PC-3 (cell line): ENCODE data around the gene DCBLD1. TPM values are rescaled to one million over a fixed set of nuclear protein-coding genes. Genes with fewer than 3 reads are reported as not detected.

ENCODE experiments used
- ATAC-seq: fragments of 200-7000 bp; cut with Tn5 transposase; 2 replicates; pipeline ENCODE4 v1.9.1; 2020; ENCODE audit warnings: mild to moderate bottlenecking, moderate library complexity
- BruUV-seq: library from RNA; stranded (reverse); fragments of 400-500 nt; replicated peaks from 2 replicates; lab custom pipeline; 2021; lab: Mats Ljungman, UMichigan
- CTCF ChIA-PET: fragments of 300-600 bp; sonication (Branson Sonifier 250); formaldehyde crosslinking; loops from one replicate; lab custom pipeline; 2022; ENCODE audit warnings: antibody characterized with exemption; lab: Charles Lee
- POLR2A ChIA-PET: fragments of 300-600 bp; sonication (Branson Sonifier 250); formaldehyde crosslinking; loops from one replicate; lab custom pipeline; 2022; ENCODE audit warnings: antibody characterized with exemption; ENCODE audit not compliant: unreplicated experiment; lab: Charles Lee
- DNase-seq: peaks from one replicate; pipeline ENCODE4 v3.0.0-alpha.2; 2015
- H2AFZ ChIP-seq: fragments of 300-600 bp; sonication (generic); 2 replicates; pipeline ENCODE4 v1.6.0; 2016; ENCODE audit warnings: antibody characterized with exemption, low read length
- H3F3A ChIP-seq: fragments of 300-600 bp; sonication (generic); one replicate; pipeline ENCODE4 v1.6.0; 2017; ENCODE audit warnings: antibody characterized with exemption, low read length, control low read depth, mild to moderate bottlenecking; ENCODE audit not compliant: unreplicated experiment
- H3K27ac ChIP-seq: fragments of 300-600 bp; sonication (generic); 2 replicates; pipeline ENCODE4 v1.5.1; 2016; ENCODE audit warnings: mild to moderate bottlenecking, low read length
- H3K27me3 ChIP-seq: fragments of 300-600 bp; sonication (generic); 2 replicates; pipeline ENCODE4 v1.6.1; 2016; ENCODE audit warnings: low read length, mixed read lengths
- H3K36me3 ChIP-seq: fragments of 300-600 bp; sonication (generic); 2 replicates; pipeline ENCODE4 v1.6.1; 2016; ENCODE audit warnings: low read depth, mixed run types, low read length, mixed read lengths
- H3K4me1 ChIP-seq: fragments of 300-600 bp; sonication (generic); 2 replicates; pipeline ENCODE4 v1.5.1; 2016; ENCODE audit warnings: low read length; ENCODE audit not compliant: insufficient read depth
- H3K4me2 ChIP-seq: fragments of 300-600 bp; sonication (generic); 2 replicates; pipeline ENCODE4 v1.6.0; 2016; ENCODE audit warnings: low read length
- H3K4me3 ChIP-seq: fragments of 300-600 bp; sonication (generic); 2 replicates; pipeline ENCODE4 v1.5.1; 2016; ENCODE audit warnings: mild to moderate bottlenecking, low read length, mixed read lengths
- H3K79me2 ChIP-seq: fragments of 300-600 bp; sonication (generic); 2 replicates; pipeline ENCODE4 v1.6.1; 2017; ENCODE audit warnings: low read length, mixed read lengths
- H3K9ac ChIP-seq: fragments of 300-600 bp; sonication (generic); 2 replicates; pipeline ENCODE4 v1.6.0; 2016; ENCODE audit warnings: mild to moderate bottlenecking, low read length
- H3K9me2 ChIP-seq: fragments of 300-600 bp; sonication (generic); replicated peaks from 2 replicates; pipeline ENCODE4 v1.6.1; 2016; ENCODE audit warnings: mixed run types, low read length, mixed read lengths
- H3K9me3 ChIP-seq: fragments of 300-600 bp; sonication (generic); 2 replicates; pipeline ENCODE4 v1.6.1; 2016; ENCODE audit warnings: low read length, mixed read lengths
- H4K20me1 ChIP-seq: fragments of 300-600 bp; sonication (generic); 2 replicates; pipeline ENCODE4 v1.6.1; 2016; ENCODE audit warnings: low read length, mixed read lengths
- CTCF ChIP-seq: fragments of 300-600 bp; sonication (generic); conservative IDR thresholded peaks from 2 replicates; pipeline ENCODE4 v1.5.1; 2017; ENCODE audit warnings: antibody characterized with exemption, low read depth, mild to moderate bottlenecking, low read length
- EZH2 ChIP-seq: fragments of 300-600 bp; sonication (generic); IDR thresholded peaks from one replicate; pipeline ENCODE4 v1.6.1; 2017; ENCODE audit warnings: antibody characterized with exemption, mild to moderate bottlenecking, low read length; ENCODE audit not compliant: unreplicated experiment
- EZH2phosphoT487 ChIP-seq: fragments of 300-600 bp; sonication (generic); IDR thresholded peaks from 2 replicates; pipeline ENCODE4 v1.6.1; 2018; ENCODE audit warnings: mild to moderate bottlenecking, antibody characterized with exemption, low read length, borderline replicate concordance
- intact Hi-C: fragments of 100-400 bp; cut with micrococcal nuclease; formaldehyde crosslinking; loops from 2 replicates; pipeline ENCODE4 v1.9.0; 2023
- total RNA-seq: library from RNA; depleted of rRNA; stranded (reverse); fragments of >200 nt; gene quantifications from 2 replicates; pipeline ENCODE4 v1.2.3, GENCODE V29; 2014

The DCBLD1 gene
- total RNA-seq, 1 experiment from 2014 or later = 35.9 TPM

- Histone ChIP-seq H4K20me1 (no peaks in the 10 kb centered on the region), H3K4me2 (peak overlapping the region; percentile 54), H3K27ac (peak overlapping the region; percentile 63), H3K36me3 (no peaks in the 10 kb centered on the region), H3F3A (no peaks in the 10 kb centered on the region), H3K4me3 (peak overlapping the region; percentile 18; the same call in 1 of the 2 replicates), H3K79me2 (peaks cover 93% of the 10 kb centered on the region), H3K9me2 (no peaks in the 10 kb centered on the region), H2AFZ (no peak overlapping the region), H3K4me1 (peaks cover 61% of the 10 kb centered on the region), H3K27me3 (no peaks in the 10 kb centered on the region), H3K9ac (no peak overlapping the region; the same call in 1 of the 2 replicates), H3K9me3 (no peaks in the 10 kb centered on the region)
- no peak for ATAC-seq
- ChIA-PET POLR2A (no interaction called here), CTCF (interaction anchor here (0.6 kb wide), 1 partner anchor 38 kb away, joined by 3 read pairs; no protein-coding TSS in a partner anchor)
- no TSS peak for BruUV-seq
- DNase-seq = peak; percentile 35
- intact Hi-C loops = loop anchor here (2.0 to 5.0 kb wide), 2 partner anchors 44 to 53 kb away; no protein-coding TSS in a partner anchor
- no peak for TF ChIP-seq EZH2
- TF ChIP-seq CTCF = no peak
- TF ChIP-seq EZH2phosphoT487 = no peak
Measured at GRCh38 chr6:117495869-117496268, 13.4 kb downstream of the DCBLD1 start.

DNA sequence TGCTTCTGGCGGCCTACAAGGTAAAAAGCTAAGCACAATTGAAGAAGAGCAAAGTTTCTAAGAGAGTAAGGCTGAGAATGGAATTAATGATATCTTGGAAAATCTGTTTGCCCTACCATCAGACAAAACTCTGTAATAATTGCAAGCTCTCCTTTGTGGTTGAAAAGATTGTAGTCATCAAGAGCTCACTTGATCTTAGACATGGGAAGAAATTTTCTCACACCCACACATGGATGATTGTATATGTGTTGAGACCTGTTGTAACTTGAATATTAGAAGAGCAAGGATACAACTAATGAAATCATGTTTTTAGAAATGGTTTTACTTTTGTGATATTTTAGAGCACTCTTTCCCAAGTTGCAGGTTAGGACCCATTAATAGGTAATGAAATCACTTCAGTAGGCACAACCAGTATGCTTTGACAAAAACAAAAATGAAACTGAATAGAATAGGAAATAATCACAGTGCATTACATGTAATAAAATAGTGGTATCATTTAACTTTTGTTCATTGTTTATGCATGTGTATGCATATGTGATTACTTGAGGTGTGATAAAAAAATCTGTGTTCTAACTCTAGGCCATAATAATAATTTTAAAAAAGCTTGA, 14.0 kb downstream of the DCBLD1 start:
- no peaks in the 10 kb centered on the region for H3K9me3 ChIP-seq
- DNase-seq = peak; percentile 11
- H3K27ac ChIP-seq = peak overlapping the region; percentile 63
- ChIA-PET POLR2A (no interaction called here), CTCF (no interaction called here)
- no peaks in the 10 kb centered on the region for H4K20me1 ChIP-seq
- peaks cover 59% of the 10 kb centered on the region for H3K4me1 ChIP-seq
- H3K9me2 ChIP-seq = no peaks in the 10 kb centered on the region
- H3F3A ChIP-seq = no peaks in the 10 kb centered on the region
- H3K36me3 ChIP-seq = no peaks in the 10 kb centered on the region
- TF ChIP-seq EZH2 (no peak), EZH2phosphoT487 (no peak), CTCF (no peak)
- BruUV-seq = no TSS peak
- no peak overlapping the region for H2AFZ ChIP-seq
- intact Hi-C loops = loop anchor here (2.0 to 5.0 kb wide), 2 partner anchors 44 to 52 kb away; no protein-coding TSS in a partner anchor
- peak overlapping the region; percentile 54 for H3K4me2 ChIP-seq
- no peak for ATAC-seq
- H3K9ac ChIP-seq = no peak overlapping the region; the same call in 1 of the 2 replicates
- H3K4me3 ChIP-seq = no peak overlapping the region
- H3K27me3 ChIP-seq = no peaks in the 10 kb centered on the region
- peaks cover 93% of the 10 kb centered on the region for H3K79me2 ChIP-seq

DNA sequence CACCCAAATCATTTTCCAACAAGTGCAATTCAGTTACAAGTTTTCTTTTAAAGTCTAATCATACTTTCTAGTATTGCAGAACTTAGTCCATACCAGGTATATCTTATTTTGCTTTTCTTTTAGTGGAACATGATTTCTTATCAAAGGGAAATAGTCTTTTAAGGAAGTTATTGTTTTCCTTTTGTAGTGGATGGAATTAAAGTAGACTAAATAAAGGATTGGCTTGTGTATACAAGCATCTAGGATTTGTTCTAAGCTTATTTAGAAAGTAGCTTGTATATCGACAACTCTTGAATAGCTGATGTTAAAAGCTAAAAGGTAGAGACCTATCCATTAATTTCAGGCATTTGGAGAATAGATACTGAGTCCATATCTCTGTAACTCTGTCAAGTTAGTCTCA, 14.8 kb downstream of the DCBLD1 start:
- no TSS peak for BruUV-seq
- DNase-seq (no peak), ATAC-seq (no peak)
- H4K20me1 ChIP-seq = no peaks in the 10 kb centered on the region
- H2AFZ ChIP-seq = no peak overlapping the region
- H3K9me2 ChIP-seq = no peaks in the 10 kb centered on the region
- ChIA-PET CTCF (no interaction called here), POLR2A (no interaction called here)
- H3K4me1 ChIP-seq = peaks cover 52% of the 10 kb centered on the region
- no peak overlapping the region for H3K9ac ChIP-seq
- TF ChIP-seq CTCF (no peak), EZH2phosphoT487 (no peak)
- intact Hi-C loops = loop anchor here (2.0 to 5.0 kb wide), 2 partner anchors 45 to 52 kb away; no protein-coding TSS in a partner anchor
- H3K4me2 ChIP-seq = peak overlapping the region; percentile 43
- no peak overlapping the region for H3K4me3 ChIP-seq
- H3K9me3 ChIP-seq = no peaks in the 10 kb centered on the region
- peak overlapping the region; percentile 63 for H3K27ac ChIP-seq
- H3F3A ChIP-seq = no peaks in the 10 kb centered on the region
- peaks cover 93% of the 10 kb centered on the region for H3K79me2 ChIP-seq
- H3K27me3 ChIP-seq = no peaks in the 10 kb centered on the region
- no peaks in the 10 kb centered on the region for H3K36me3 ChIP-seq
